Karpas-422 (cell line): ENCODE measurements around the gene ATP8A2. TPM values are rescaled to one million over a fixed set of nuclear protein-coding genes. Genes with fewer than 3 reads are reported as not detected.

Experiments
- DNase-seq: peaks from one replicate; pipeline ENCODE4 v3.0.0-alpha.2; 2015
- H2AFZ ChIP-seq: fragments of 200-600 bp; sonication (generic); 2 replicates; pipeline ENCODE4 v1.6.1; 2014; ENCODE audit warnings: antibody characterized with exemption, low read length, mixed read lengths
- H3K27ac ChIP-seq: fragments of 200-600 bp; sonication (generic); 2 replicates; pipeline ENCODE4 v1.5.1; 2014; ENCODE audit warnings: mild to moderate bottlenecking, low read length, moderate library complexity
- H3K27me3 ChIP-seq: fragments of 200-600 bp; sonication (generic); 2 replicates; pipeline ENCODE4 v1.6.1; 2014; ENCODE audit warnings: low read length, mixed read lengths
- H3K36me3 ChIP-seq: fragments of 200-600 bp; sonication (generic); 2 replicates; pipeline ENCODE4 v1.6.1; 2014; ENCODE audit warnings: low read length, mixed read lengths; ENCODE audit not compliant: insufficient read depth
- H3K4me1 ChIP-seq: fragments of 200-600 bp; sonication (generic); 2 replicates; pipeline ENCODE4 v1.6.1; 2014; ENCODE audit warnings: mild to moderate bottlenecking, low read length, mixed read lengths
- H3K4me2 ChIP-seq: fragments of 200-600 bp; sonication (generic); 2 replicates; pipeline ENCODE4 v1.6.1; 2014; ENCODE audit warnings: low read length, low read depth, mild to moderate bottlenecking; ENCODE audit not compliant: poor library complexity, severe bottlenecking
- H3K4me3 ChIP-seq: fragments of 200-600 bp; sonication (generic); 2 replicates; pipeline ENCODE4 v1.5.1; 2014; ENCODE audit warnings: mild to moderate bottlenecking, antibody characterized with exemption, low read length, mixed read lengths
- H3K79me2 ChIP-seq: fragments of 200-600 bp; sonication (generic); 2 replicates; pipeline ENCODE4 v1.6.1; 2014; ENCODE audit warnings: mild to moderate bottlenecking, low read length, mixed read lengths
- H3K9ac ChIP-seq: fragments of 200-600 bp; sonication (generic); 2 replicates; pipeline ENCODE4 v1.6.0; 2014; ENCODE audit warnings: low read length
- H3K9me2 ChIP-seq: fragments of 200-600 bp; sonication (generic), shearing (Covaris generic); replicated peaks from 2 replicates; pipeline ENCODE4 v1.6.0; 2014; ENCODE audit warnings: mild to moderate bottlenecking, low read length, moderate library complexity; ENCODE audit not compliant: insufficient read depth
- H3K9me3 ChIP-seq: fragments of 300-700, 200-600 bp; sonication (generic); 2 replicates; pipeline ENCODE4 v1.6.1; 2014; ENCODE audit warnings: low read length, mixed read lengths
- H4K20me1 ChIP-seq: fragments of 200-600 bp; sonication (generic); 2 replicates; pipeline ENCODE4 v1.6.1; 2014; ENCODE audit warnings: mild to moderate bottlenecking, antibody characterized with exemption, low read length, low read depth; ENCODE audit not compliant: insufficient read depth
- total RNA-seq: library from RNA; depleted of rRNA; stranded (reverse); fragments of >200 nt; shearing (Covaris generic); gene quantifications from 2 replicates; pipeline ENCODE4 v1.2.3, GENCODE V29; 2014; ENCODE audit warnings: low replicate concordance

The ATP8A2 gene
- total RNA-seq, 1 experiment from 2014 or later = not detected

DNA sequence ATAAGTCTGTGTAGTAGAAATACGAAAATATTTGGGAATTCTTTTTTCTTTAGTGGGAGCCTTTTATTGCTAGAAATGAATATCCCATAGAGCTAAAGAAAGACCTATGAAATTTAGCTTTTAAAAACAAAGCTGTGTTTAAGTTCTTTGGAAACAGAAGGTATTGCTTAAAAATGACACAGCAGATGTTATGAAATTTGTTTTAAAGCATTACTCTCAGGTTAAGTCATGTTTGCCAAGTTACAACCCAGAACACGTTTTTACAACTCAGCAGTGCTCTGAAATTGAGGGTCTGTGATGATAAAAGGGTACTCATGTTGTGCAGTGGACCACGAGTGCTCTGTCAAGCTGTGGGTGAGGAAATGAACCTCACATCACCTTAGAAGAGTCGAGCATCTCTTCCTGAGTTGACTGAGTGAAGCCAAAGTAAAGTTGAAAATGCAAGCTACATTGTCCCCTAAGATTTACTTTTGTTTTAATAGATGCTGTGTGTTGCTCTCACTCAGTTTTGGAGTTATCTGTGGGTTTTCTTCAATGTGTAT, 519.0 kb downstream of the ATP8A2 start:
- H3K9ac ChIP-seq = no peak overlapping the region
- H3K9me3 ChIP-seq = no peaks in the 10 kb centered on the region
- H3K27me3 ChIP-seq = no peaks in the 10 kb centered on the region
- H3K4me2 ChIP-seq = no peak overlapping the region
- H3K36me3 ChIP-seq = no peaks in the 10 kb centered on the region
- H3K4me3 ChIP-seq = no peak overlapping the region
- no peaks in the 10 kb centered on the region for H3K9me2 ChIP-seq
- H3K79me2 ChIP-seq = no peaks in the 10 kb centered on the region
- no peaks in the 10 kb centered on the region for H3K4me1 ChIP-seq
- no peak overlapping the region for H3K27ac ChIP-seq
- H4K20me1 ChIP-seq = no peaks in the 10 kb centered on the region
- DNase-seq = no peak
- H2AFZ ChIP-seq = no peak overlapping the region

DNA sequence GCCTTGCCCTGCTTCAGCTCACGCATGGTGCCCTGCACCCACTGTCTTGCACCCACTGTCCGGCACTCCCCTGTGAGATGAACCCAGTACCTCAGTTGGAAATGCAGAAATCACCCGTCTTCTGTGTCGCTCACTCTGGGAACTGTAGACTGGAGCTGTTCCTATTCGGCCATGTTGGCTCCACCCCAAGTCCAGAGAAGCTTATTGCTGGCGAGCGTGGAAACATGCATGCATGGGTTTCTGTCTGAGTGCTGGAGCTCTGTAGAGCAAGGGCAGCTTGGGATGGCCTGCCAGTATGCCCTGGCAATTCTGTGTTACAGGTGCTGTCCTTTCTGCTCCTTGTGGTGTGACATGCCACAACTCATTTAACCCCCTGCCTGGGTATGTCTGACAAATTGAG, 527.2 kb downstream of the ATP8A2 start:
- H3K9me2 ChIP-seq = no peaks in the 10 kb centered on the region
- no peaks in the 10 kb centered on the region for H4K20me1 ChIP-seq
- H2AFZ ChIP-seq = no peak overlapping the region
- H3K4me1 ChIP-seq = peaks cover 6% of the 10 kb centered on the region; the same call in 1 of the 2 replicates
- no peak for DNase-seq
- H3K36me3 ChIP-seq = no peaks in the 10 kb centered on the region
- H3K4me3 ChIP-seq = no peak overlapping the region
- no peaks in the 10 kb centered on the region for H3K79me2 ChIP-seq
- no peak overlapping the region for H3K9ac ChIP-seq
- H3K9me3 ChIP-seq = no peaks in the 10 kb centered on the region
- no peak overlapping the region for H3K27ac ChIP-seq
- H3K27me3 ChIP-seq = no peaks in the 10 kb centered on the region
- H3K4me2 ChIP-seq = no peak overlapping the region

DNA sequence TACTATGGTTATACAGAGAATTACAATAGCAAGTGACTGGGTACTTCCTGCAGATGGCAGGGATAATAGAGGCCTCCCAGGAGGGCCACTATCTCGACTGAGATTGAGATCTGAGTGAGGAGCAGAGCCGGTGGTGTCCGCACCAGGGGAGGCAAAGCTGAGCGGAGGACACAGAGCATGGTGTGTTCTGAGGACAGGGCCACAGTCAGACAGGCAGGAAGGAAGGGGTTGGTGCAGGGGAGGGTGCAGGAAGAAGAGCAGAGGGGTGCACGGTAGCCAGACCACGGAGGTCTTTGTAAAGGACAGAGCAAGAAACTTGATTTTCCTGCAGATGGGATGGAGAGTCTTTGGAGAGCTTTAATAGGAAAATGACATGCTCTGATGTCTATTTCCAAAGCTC, 527.7 kb downstream of the ATP8A2 start:
- Histone ChIP-seq H4K20me1 (no peaks in the 10 kb centered on the region), H3K9me2 (no peaks in the 10 kb centered on the region), H3K27me3 (no peaks in the 10 kb centered on the region), H3K4me1 (peaks cover 6% of the 10 kb centered on the region; the same call in 1 of the 2 replicates), H2AFZ (no peak overlapping the region), H3K4me2 (no peak overlapping the region), H3K36me3 (no peaks in the 10 kb centered on the region), H3K9me3 (no peaks in the 10 kb centered on the region), H3K9ac (no peak overlapping the region), H3K4me3 (no peak overlapping the region), H3K79me2 (no peaks in the 10 kb centered on the region), H3K27ac (no peak overlapping the region)
- no peak for DNase-seq

DNA sequence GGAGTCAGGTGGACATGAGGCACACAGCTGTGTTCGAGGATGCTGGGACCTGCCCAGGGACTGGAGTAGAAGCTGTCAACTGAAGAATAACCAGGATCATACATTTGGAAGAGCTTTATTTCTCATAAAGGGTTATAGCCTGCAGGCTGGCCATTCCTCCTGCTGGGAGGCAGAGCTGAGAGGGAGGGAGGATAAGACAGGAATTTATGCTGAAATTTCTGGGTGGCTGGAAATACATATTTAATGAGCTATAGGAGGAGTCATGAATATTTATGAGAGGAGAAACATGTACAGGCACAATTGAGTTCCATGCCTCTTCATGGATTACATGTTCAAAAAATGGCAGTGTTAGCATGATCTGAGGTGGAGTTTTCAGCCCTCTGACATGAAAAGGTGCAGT, 528.2 kb downstream of the ATP8A2 start:
- Histone ChIP-seq H3K4me1 (peaks cover 6% of the 10 kb centered on the region; the same call in 1 of the 2 replicates), H3K9me2 (no peaks in the 10 kb centered on the region), H3K36me3 (no peaks in the 10 kb centered on the region), H3K9ac (no peak overlapping the region), H2AFZ (no peak overlapping the region), H3K4me3 (no peak overlapping the region), H3K79me2 (no peaks in the 10 kb centered on the region), H3K4me2 (no peak overlapping the region), H3K27me3 (no peaks in the 10 kb centered on the region), H3K9me3 (no peaks in the 10 kb centered on the region), H3K27ac (no peak overlapping the region), H4K20me1 (no peaks in the 10 kb centered on the region)
- DNase-seq = no peak

DNA sequence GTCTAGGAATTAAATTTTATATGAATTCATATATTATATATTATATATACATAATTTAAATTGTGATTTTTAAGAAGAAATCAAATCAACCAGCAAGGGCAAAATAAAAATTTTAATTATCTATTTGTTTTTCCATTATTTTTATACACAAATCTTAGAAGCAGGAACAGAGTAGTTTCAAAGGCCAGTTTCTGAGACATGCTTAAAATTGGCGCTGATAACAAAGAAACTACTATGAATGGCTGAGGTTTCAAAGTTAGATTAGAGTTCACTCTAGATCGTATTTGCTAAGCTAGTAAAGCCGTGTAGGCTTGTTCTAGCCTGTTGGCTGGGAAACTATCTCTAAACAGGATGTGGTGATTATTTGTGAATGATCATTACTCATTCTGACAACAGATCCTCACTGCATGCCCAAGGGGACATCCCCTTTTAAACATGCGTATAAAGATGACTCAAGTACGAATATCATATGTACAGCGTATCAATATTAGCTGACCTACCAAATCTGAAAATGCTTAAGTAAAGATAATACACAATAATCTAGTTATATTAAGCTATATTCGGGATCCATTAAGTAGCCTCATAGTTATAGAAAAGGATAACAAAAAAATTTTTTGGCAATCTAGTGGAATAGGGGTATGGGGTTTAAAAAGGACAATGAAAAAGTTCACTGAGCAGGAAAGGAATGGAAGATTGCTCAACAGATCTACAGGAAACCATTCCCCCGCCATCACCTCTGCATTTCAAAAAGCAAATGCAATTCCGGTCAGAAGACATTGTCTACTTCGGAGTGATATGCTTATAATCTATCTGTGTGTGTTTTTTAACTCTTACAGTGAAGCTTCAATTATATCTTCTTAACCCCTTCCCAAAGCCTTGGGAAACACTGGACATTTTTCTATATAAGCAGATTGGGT, 529.9 kb downstream of the ATP8A2 start:
- DNase-seq = no peak
- Histone ChIP-seq H3K4me2 (no peak overlapping the region), H3K9me2 (no peaks in the 10 kb centered on the region), H3K9ac (no peak overlapping the region), H4K20me1 (no peaks in the 10 kb centered on the region), H3K4me3 (no peak overlapping the region), H3K79me2 (no peaks in the 10 kb centered on the region), H3K9me3 (no peaks in the 10 kb centered on the region), H3K27me3 (no peaks in the 10 kb centered on the region), H2AFZ (no peak overlapping the region), H3K4me1 (peaks cover 11% of the 10 kb centered on the region; the same call in 1 of the 2 replicates), H3K27ac (no peak overlapping the region), H3K36me3 (no peaks in the 10 kb centered on the region)

DNA sequence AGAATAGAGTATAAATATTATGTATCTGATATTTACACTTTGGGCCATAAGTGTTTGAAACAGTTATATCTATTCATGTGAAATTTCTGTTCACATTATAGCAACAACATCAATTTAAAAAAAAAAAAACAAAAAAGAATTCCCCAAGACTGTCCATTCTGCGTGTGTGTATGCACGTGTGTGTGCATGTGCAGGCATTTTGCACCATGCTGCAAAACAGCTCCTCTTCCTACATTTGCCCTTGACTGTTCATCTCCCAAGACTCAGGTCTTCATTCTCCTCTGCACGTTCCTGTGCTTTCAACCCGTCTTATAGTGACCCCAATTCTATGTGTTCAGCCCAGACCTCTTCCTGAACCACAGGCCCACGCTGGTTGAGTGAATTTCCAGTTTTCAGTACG, 530.7 kb downstream of the ATP8A2 start:
- H3K9me3 ChIP-seq = no peaks in the 10 kb centered on the region
- no peak for DNase-seq
- no peaks in the 10 kb centered on the region for H4K20me1 ChIP-seq
- H3K79me2 ChIP-seq = no peaks in the 10 kb centered on the region
- peak overlapping the region; percentile 12; the same call in 1 of the 2 replicates for H3K4me3 ChIP-seq
- H3K27ac ChIP-seq = no peak overlapping the region
- peaks cover 11% of the 10 kb centered on the region; the same call in 1 of the 2 replicates for H3K4me1 ChIP-seq
- no peaks in the 10 kb centered on the region for H3K27me3 ChIP-seq
- H2AFZ ChIP-seq = peak overlapping the region; percentile 73; the same call in 1 of the 2 replicates
- no peaks in the 10 kb centered on the region for H3K9me2 ChIP-seq
- 0 out of 2 replicates have a peak overlapping the region, but pooled peaks have one; percentile 3 for H3K9ac ChIP-seq
- no peaks in the 10 kb centered on the region for H3K36me3 ChIP-seq
- H3K4me2 ChIP-seq = peak overlapping the region; percentile 51

DNA sequence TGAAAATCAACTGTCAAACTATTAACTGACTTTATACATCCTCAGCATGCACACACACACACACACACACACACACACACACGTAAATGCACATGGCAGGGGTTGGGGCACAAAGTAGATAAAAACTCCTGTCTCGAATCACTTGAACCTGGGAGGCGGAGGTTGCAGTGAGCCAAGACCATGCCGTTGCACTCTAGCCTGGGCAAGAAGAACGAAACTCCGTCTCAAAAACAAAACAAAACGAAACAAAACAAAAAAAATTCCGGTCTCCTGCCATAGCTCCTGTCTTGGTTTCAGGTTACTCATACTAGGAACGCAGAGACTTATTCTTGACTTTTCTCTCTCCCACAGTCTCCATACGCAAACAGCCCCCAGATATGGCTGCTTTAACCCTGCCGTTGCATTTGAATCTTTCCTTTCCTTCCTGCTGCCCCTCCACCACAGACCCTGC, 531.1 kb downstream of the ATP8A2 start:
- Histone ChIP-seq H3K9me2 (no peaks in the 10 kb centered on the region), H4K20me1 (no peaks in the 10 kb centered on the region), H3K79me2 (no peaks in the 10 kb centered on the region), H2AFZ (peak overlapping the region; percentile 73; the same call in 1 of the 2 replicates), H3K4me1 (peaks cover 11% of the 10 kb centered on the region; the same call in 1 of the 2 replicates), H3K36me3 (no peaks in the 10 kb centered on the region), H3K27me3 (no peaks in the 10 kb centered on the region), H3K4me2 (peak overlapping the region; percentile 51), H3K27ac (no peak overlapping the region), H3K4me3 (peak overlapping the region; percentile 12; the same call in 1 of the 2 replicates), H3K9ac (peak overlapping the region; percentile 3; the same call in 1 of the 2 replicates), H3K9me3 (no peaks in the 10 kb centered on the region)
- no peak for DNase-seq

DNA sequence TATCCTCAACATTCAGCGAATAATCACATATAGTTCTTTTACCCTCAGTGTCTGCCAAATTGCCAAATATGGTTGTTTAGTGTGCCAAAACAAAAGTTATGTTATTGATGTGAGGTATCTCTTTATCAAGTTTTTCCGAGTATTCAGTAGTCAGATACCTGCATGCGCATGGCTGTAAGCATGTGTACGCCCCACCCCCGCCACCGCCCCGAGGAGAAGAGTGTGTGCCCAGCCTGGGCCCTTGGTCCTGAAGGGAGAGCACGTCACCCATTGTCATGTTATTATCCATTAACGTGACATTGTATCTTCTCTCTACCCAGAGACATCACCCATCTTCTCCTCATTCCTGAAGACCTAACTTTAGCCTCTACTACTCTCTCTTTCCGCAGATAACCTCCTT, 533.1 kb downstream of the ATP8A2 start:
- H3K36me3 ChIP-seq = no peaks in the 10 kb centered on the region
- H3K27me3 ChIP-seq = no peaks in the 10 kb centered on the region
- H3K27ac ChIP-seq = no peak overlapping the region
- H3K9ac ChIP-seq = no peak overlapping the region
- H3K4me3 ChIP-seq = no peak overlapping the region
- H4K20me1 ChIP-seq = no peaks in the 10 kb centered on the region
- no peak for DNase-seq
- H3K4me2 ChIP-seq = no peak overlapping the region
- H3K9me2 ChIP-seq = no peaks in the 10 kb centered on the region
- H3K79me2 ChIP-seq = no peaks in the 10 kb centered on the region
- H3K4me1 ChIP-seq = peaks cover 11% of the 10 kb centered on the region; the same call in 1 of the 2 replicates
- no peak overlapping the region for H2AFZ ChIP-seq
- H3K9me3 ChIP-seq = no peaks in the 10 kb centered on the region
